Measurements from ENCODE around the gene CA6.
A peak's percentile ranks its signal among the peaks of the same experiment; 100 is the strongest.
"Not testable (repeated sequence)": the region's sequence is repeated elsewhere in the genome, so short reads cannot be mapped to it uniquely, and the experiment has no call there.

Gene CA6

DNA sequence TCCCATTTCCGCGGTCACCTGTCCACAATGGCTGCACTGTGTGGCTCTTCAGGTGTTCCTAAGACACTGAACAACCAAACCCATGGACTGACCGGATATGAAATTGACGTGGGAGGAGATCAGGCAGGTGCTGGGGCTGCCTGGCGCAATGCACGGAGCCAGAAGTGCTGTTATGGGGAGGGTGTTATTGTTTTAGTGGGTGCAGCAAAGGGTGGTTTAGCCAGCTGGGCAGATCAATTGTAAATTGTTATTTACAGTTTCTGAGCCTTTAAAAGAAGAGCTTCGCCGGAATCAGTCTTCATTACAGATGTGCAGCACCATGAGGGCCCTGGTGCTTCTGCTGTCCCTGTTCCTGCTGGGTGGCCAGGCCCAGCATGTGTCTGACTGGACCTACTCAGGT, at the start of gene CA6:
CA6 (plus strand) TSS at position 301 of the 400 bp plus-strand sequence; CDS start at position 320, 19 bp downstream.
- no peak for TF ChIP-seq ZFX (IDR thresholded peaks at IDR 0.05; ENCODE audit: borderline replicate concordance)
- TF ChIP-seq, protein P1, sequence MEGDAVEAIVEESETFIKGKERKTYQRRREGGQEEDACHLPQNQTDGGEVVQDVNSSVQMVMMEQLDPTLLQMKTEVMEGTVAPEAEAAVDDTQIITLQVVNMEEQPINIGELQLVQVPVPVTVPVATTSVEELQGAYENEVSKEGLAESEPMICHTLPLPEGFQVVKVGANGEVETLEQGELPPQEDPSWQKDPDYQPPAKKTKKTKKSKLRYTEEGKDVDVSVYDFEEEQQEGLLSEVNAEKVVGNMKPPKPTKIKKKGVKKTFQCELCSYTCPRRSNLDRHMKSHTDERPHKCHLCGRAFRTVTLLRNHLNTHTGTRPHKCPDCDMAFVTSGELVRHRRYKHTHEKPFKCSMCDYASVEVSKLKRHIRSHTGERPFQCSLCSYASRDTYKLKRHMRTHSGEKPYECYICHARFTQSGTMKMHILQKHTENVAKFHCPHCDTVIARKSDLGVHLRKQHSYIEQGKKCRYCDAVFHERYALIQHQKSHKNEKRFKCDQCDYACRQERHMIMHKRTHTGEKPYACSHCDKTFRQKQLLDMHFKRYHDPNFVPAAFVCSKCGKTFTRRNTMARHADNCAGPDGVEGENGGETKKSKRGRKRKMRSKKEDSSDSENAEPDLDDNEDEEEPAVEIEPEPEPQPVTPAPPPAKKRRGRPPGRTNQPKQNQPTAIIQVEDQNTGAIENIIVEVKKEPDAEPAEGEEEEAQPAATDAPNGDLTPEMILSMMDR (IDR thresholded peaks at IDR 0.05), result no peak
- H3K27ac ChIP-seq, result no peak within 1 kb of the TSS

DNA sequence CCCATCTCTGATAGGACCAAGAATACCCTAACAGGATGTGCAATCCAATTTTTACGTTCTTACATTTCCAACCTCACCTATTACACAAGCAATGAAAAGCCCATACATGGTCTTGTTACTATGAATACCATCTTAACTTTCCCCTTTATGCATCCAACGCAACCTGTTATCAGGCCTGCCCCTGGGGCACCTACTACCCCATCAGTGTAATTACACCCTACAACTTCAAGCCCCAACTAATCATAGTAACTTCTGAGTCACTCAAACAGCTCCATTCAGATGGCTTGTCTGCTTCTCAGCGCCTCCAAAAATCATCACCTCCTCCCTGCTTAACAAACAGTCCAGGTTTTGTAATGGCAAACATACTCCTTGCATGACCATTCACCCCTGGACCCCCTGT, 48.9 kb upstream of the CA6 start:
- not testable (repeated sequence) for H3K27ac ChIP-seq

DNA sequence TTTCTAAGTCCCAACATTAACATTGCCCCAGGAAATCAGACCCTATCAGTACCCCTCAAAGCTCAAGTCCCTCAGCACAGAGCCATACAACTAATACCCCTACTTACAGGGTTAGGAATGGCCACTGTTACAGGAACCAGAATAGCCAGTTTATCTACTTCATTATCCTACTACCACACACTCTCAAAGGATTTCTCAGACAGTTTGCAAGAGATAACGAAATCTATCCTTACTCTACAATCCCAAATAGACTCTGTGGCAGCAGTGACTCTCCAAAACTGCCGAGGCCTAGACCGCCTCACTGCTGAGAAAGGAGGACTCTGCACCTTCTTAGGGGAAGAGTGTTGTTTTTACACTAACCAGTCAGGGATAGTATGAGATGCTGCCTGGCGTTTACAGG, 48.2 kb upstream of the CA6 start:
- H3K27ac ChIP-seq, result not testable (repeated sequence)

DNA sequence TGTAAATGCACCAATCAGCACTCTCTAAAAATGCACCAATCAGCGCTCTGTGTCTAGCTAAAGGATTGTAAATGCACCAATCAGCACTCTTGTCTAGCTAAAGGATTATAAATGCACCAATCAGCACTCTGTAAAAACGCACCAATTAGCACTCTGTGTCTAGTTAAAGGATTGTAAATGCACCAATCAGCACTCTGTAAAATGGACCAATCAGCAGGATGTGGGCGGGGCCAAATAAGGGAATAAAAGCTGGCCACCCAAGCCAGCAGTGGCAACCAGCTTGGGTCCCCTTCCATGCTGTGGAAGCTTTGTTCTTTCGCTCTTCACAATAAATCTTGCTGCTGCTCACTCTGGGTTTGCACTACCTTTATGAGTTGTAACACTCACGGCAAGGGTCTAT, 47.2 kb upstream of the CA6 start:
- H3K27ac ChIP-seq, result not testable (repeated sequence)

DNA sequence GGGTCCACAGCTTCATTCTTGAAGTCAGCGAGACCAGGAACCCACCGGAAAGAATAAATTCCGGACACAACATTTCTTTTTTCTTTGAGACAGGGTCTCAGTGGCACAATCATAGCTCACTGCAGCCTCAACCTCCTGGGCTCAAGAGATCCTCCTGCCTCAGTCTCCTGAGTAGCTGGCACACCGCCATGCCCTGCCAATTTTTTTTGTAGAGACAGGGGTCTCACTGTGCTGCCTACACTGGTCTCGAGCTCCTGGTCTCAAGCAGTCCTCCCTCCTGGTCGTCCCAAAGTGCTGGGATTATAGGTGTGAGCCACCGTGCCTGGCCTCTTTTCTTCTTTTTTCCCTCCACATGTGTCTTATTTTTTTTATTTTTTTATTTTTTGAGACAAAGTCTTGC, 46.6 kb upstream of the CA6 start:
- TF ChIP-seq ZFX (IDR thresholded peaks at IDR 0.05; ENCODE audit: borderline replicate concordance), result no peak
- TF ChIP-seq, protein P1 (IDR thresholded peaks at IDR 0.05), result no peak
- no peak overlapping the region for H3K27ac ChIP-seq

DNA sequence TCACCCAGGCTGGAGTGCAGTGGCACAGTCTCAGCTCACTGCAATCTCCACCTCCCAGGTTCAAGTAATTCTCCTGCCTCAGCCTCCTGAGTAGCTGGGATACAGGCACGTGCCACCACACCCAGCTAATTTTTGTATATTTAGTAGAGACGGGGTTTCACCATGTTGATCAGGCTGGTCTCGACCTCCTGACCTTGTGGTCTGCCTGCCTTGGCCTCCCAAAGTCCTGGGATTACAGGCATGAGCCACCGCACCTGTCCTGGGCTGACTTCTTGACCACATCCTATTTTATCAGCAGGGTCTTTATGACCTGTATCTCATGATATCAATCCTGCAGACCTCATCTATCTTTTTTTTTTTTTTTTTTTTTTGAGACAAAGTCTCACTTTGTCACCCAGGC, 45.0 kb upstream of the CA6 start:
- not testable (repeated sequence) for H3K27ac ChIP-seq

DNA sequence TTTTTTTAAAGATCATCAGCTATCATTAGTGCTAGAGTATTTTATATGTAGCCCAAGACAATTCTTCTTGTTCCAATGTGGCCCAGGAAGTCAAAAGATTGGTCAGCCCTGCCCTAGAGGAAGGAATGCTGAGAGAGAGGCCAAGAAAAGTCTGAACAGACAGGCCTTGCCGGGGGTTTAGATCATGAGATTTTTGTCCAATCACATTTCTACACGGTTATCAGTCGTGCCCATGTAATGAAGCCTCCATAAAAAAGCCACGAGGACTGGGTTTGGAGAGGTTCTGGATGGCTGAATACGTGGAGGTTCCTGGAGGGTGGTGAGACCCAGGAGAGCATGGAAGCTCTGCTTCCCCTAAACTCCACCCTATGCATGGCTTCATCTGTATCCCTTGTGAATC, 42.9 kb upstream of the CA6 start:
- TF ChIP-seq, protein P1 (IDR thresholded peaks at IDR 0.05), result no peak
- no peak for TF ChIP-seq ZFX (IDR thresholded peaks at IDR 0.05; ENCODE audit: borderline replicate concordance)
- no peak overlapping the region for H3K27ac ChIP-seq

DNA sequence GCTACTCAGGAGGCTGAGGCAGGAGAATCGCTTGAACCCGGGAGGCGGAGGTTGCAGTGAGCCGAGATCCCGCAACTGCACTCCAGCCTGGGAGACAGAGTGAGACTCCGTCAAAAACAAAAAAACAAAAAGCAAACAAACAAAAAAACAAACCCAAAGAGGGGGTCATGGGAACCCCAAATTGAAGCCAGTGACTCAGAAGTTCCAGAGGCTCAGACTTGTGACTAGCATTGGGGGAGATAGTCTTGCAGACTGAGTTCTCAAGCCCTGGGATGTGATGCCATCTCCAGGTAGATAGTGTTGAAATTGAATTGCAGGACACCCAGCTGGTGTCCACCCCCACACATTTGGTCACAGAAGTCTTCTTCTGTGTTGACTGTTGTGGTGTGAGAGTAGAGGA, 42.3 kb upstream of the CA6 start:
- H3K27ac ChIP-seq, result peak overlapping the region; percentile 27
- TF ChIP-seq, protein P1 (IDR thresholded peaks at IDR 0.05), result no peak
- TF ChIP-seq ZFX (IDR thresholded peaks at IDR 0.05; ENCODE audit: borderline replicate concordance), result no peak

DNA sequence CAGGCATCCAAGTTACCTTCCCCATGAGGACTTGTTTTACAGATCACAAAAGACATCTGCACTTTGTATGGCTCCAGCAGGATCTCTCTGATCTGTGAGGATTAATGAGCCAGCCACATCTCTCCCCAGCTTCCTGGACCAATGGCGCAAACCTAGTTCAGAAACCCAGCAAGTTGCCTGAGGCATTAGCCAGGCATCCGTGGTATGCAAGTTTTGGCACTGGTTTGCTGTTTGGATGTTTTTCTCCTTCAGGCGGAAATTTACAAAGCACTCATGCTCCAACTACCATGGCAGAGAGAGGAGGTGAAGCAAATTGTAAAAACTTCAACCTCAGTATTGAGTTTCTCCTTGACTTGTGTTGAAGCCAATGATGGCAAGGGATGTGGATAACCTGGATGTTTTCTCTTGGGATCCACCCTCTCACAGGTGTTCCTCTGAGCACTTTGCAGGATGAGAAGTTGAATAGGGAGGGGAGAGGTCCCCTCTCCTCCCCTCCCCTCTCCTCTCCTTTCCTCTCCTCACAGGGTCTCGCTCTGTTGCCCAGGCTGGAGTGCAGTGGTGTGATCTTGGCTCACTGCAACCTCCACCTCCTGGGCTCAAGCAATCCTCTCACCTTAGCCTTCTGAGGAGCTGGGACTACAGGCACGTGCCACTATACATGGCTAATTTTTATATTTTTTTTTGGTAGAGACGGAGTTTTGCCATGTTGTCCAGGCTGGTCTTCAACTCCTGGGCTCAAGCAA, 41.6 kb upstream of the CA6 start:
- peak overlapping the region; percentile 27 for H3K27ac ChIP-seq
- no peak for TF ChIP-seq ZFX (IDR thresholded peaks at IDR 0.05; ENCODE audit: borderline replicate concordance)
- TF ChIP-seq, protein P1 (IDR thresholded peaks at IDR 0.05), result no peak

Data from 22Rv1 (cell line).